Measurements from ENCODE around the gene CNR2.

The CNR2 gene

DNA sequence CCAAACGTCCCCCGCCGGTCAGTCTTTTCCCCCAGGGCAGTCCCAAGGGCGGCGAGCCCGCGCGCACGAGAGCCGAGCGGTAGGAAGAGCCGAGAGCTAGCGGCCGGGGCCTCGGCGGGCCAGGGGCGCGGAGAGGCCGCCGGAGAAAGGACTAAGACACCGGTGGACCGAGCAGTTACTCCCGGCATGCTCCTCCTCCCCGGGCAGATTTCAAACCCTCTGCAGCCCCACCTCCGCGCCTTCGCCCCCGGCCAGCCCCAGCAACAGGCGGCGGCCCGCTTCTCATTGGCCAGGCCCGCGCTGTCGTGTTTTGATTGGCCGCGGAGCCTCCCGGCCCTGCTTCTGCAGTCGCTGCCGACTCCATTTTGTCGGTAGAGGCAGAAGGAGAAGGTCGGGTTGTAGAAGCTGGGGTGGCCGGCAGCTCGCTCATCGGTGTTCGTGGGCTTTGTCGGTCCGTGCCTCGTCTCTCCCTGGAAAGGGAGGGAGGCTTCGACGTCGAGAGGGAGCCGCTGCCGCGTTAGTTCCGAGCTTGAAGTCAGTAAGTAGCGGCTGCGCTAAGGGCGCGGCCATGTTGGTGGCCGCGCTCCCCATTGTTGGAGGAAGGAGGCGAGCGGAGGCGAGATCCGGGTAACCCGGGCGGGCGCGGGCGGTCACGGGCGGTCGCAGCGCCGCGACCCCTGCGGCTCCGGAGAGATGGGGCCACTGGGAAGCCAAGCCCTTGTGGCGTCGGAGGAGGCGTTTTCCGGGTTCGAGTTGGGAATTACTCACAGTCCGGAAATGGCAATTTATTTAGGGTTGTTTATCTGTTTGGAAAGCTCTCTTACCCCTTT is 46.5 kb upstream of the CNR2 start, which contains the start of gene PNRC2 (continued):
- TF ChIP-seq INSM2 (tag by site-specific recombination; IDR thresholded peaks at IDR 0.05) = no peak
- peak; percentile 99 for TF ChIP-seq YY2 (tag by site-specific recombination; IDR thresholded peaks at IDR 0.05)
- no peak for TF ChIP-seq ZBTB21 (tag by site-specific recombination; IDR thresholded peaks at IDR 0.05)
- TF ChIP-seq ZNF2 (tag by site-specific recombination; IDR thresholded peaks at IDR 0.05) = peak; percentile 74
- no peak for TF ChIP-seq SETDB1 (IDR thresholded peaks at IDR 0.05; ENCODE audit: insufficient read length, low read length)
- TF ChIP-seq, protein P1, sequence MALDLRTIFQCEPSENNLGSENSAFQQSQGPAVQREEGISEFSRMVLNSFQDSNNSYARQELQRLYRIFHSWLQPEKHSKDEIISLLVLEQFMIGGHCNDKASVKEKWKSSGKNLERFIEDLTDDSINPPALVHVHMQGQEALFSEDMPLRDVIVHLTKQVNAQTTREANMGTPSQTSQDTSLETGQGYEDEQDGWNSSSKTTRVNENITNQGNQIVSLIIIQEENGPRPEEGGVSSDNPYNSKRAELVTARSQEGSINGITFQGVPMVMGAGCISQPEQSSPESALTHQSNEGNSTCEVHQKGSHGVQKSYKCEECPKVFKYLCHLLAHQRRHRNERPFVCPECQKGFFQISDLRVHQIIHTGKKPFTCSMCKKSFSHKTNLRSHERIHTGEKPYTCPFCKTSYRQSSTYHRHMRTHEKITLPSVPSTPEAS (tag by site-specific recombination; IDR thresholded peaks at IDR 0.05) = no peak
- TF ChIP-seq ZNF777 (tag by site-specific recombination; IDR thresholded peaks at IDR 0.05; ENCODE audit: borderline replicate concordance) = no peak
- TF ChIP-seq, protein P2, sequence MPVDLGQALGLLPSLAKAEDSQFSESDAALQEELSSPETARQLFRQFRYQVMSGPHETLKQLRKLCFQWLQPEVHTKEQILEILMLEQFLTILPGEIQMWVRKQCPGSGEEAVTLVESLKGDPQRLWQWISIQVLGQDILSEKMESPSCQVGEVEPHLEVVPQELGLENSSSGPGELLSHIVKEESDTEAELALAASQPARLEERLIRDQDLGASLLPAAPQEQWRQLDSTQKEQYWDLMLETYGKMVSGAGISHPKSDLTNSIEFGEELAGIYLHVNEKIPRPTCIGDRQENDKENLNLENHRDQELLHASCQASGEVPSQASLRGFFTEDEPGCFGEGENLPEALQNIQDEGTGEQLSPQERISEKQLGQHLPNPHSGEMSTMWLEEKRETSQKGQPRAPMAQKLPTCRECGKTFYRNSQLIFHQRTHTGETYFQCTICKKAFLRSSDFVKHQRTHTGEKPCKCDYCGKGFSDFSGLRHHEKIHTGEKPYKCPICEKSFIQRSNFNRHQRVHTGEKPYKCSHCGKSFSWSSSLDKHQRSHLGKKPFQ (tag by site-specific recombination; IDR thresholded peaks at IDR 0.05) = 0 out of 2 replicates have a peak, but pooled peaks have one; percentile 7
- TF ChIP-seq ZFHX2 (tag by site-specific recombination; conservative IDR thresholded peaks at IDR 0.05) = peak; percentile 83
- TF ChIP-seq ZNF544 (tag by site-specific recombination; IDR thresholded peaks at IDR 0.05) = no peak
- TF ChIP-seq PRDM10 (tag by site-specific recombination; IDR thresholded peaks at IDR 0.05) = peak; percentile 56
- TF ChIP-seq OSR2 (tag by site-specific recombination; IDR thresholded peaks at IDR 0.05) = peak; percentile 80
- no peak for TF ChIP-seq HOXA7 (CRISPR knock-in tag; IDR thresholded peaks at IDR 0.05; ENCODE audit: borderline replicate concordance)
- TF ChIP-seq ZNF19 (tag by site-specific recombination; IDR thresholded peaks at IDR 0.05; ENCODE audit: low read depth) = no peak
- TF ChIP-seq ZSCAN18 (tag by site-specific recombination; IDR thresholded peaks at IDR 0.05) = no peak
- TF ChIP-seq ZNF518A (tag by site-specific recombination; conservative IDR thresholded peaks at IDR 0.05; ENCODE audit: low read depth) = no peak
- TF ChIP-seq ZXDB (tag by site-specific recombination; IDR thresholded peaks at IDR 0.05) = peak; percentile 83
- peak; percentile 100 for TF ChIP-seq SCRT2 (tag by site-specific recombination; IDR thresholded peaks at IDR 0.05)
- TF ChIP-seq MEIS1 (CRISPR knock-in tag; IDR thresholded peaks at IDR 0.05; ENCODE audit: borderline replicate concordance) = no peak
- TF ChIP-seq, protein P3, sequence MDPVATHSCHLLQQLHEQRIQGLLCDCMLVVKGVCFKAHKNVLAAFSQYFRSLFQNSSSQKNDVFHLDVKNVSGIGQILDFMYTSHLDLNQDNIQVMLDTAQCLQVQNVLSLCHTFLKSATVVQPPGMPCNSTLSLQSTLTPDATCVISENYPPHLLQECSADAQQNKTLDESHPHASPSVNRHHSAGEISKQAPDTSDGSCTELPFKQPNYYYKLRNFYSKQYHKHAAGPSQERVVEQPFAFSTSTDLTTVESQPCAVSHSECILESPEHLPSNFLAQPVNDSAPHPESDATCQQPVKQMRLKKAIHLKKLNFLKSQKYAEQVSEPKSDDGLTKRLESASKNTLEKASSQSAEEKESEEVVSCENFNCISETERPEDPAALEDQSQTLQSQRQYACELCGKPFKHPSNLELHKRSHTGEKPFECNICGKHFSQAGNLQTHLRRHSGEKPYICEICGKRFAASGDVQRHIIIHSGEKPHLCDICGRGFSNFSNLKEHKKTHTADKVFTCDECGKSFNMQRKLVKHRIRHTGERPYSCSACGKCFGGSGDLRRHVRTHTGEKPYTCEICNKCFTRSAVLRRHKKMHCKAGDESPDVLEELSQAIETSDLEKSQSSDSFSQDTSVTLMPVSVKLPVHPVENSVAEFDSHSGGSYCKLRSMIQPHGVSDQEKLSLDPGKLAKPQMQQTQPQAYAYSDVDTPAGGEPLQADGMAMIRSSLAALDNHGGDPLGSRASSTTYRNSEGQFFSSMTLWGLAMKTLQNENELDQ (tag by site-specific recombination; IDR thresholded peaks at IDR 0.05; ENCODE audit: low read depth) = no peak
- no peak for TF ChIP-seq ZNF596 (tag by site-specific recombination; IDR thresholded peaks at IDR 0.05)

Measured in HEK293 (cell line).